Activated naive CD8-positive, alpha-beta T cell treated with anti-CD3 and anti-CD28 coated beads for 36 hours (primary cell): ENCODE results near the gene SPCS1. TPM values are rescaled to one million over a fixed set of nuclear protein-coding genes. Genes with fewer than 3 reads are reported as not detected.
"Not testable (repeated sequence)": the region's sequence is repeated elsewhere in the genome, so short reads cannot be mapped to it uniquely, and the experiment has no call there.

Experiments used
- DNase-seq: peaks from one replicate; pipeline ENCODE4 v3.0.0; 2021
- H3K27ac Mint-ChIP-seq: one replicate; pipeline ENCODE4 v1.8.0; 2022; ENCODE audit warnings: mild to moderate bottlenecking, moderate library complexity, mixed read lengths
- H3K27me3 Mint-ChIP-seq: one replicate; pipeline ENCODE4 v1.8.0; 2022; ENCODE audit warnings: mild to moderate bottlenecking, mixed read lengths
- H3K36me3 Mint-ChIP-seq: one replicate; pipeline ENCODE4 v1.8.0; 2021; ENCODE audit warnings: mild to moderate bottlenecking, mixed read lengths
- H3K4me1 Mint-ChIP-seq: one replicate; pipeline ENCODE4 v1.8.0; 2021; ENCODE audit warnings: mixed read lengths
- H3K4me3 Mint-ChIP-seq: one replicate; pipeline ENCODE4 v1.8.0; 2022; ENCODE audit warnings: mild to moderate bottlenecking, moderate library complexity, mixed read lengths
- H3K9me3 Mint-ChIP-seq: one replicate; pipeline ENCODE4 v1.8.0; 2022; ENCODE audit warnings: mixed read lengths
- total RNA-seq, 2 experiments: library from RNA; stranded (reverse); gene quantifications; one replicate each; pipeline ENCODE4 v1.2.3, GENCODE V29; 2021

SPCS1 gene
- total RNA-seq = 100 to 1,000 TPM; 129 to 137 TPM

DNA sequence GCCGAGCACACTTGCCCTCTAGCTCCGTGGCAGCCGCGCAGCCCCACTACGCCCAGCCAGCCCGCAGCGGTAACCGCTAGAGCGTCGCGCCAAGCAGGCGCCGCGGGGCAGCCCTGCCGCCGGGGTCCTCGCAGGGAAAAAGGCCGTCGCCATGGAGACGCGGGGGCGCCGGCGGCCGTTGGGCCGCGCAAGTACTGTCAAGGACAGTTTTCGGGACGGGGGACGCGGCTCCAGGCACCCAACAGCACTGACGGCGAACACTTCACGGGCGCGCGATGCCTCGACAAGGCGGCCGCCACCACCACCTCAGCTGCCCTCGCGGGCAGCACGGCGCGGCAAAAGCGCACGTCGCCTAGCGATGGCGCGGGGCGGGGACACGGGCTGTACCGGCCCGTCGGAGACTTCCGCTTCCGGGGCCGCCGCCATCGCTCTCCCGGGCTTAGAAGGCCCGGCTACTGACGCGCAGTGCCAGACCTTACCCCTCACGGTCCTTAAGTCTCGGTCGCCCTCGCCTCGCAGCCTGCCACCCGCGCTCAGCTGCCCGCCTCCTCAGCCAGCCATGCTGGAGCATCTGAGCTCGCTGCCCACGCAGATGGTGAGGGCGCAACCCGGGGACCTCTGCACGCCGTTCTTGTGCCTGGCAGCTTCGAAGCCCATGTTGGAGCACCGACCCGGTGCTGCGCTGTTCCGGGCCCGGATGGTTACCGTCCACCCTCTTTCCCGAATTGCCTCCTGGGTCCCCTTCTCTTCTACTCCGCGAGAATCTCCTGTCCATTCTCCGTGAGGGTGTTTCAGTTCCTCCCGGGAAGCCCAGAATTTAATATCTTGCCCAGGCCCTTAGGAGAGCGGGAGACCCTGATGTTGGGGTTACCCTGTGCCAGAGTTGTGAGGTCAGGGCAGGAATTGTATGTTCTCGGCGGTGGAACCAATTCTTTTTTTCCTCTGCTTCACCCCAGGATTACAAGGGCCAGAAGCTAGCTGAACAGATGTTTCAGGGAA is at the start of gene SPCS1, which contains the start of gene GLT8D1:
Gene SPCS1 (plus strand): TSS at position 419 of the 999 bp plus-strand sequence. CDS start 141 bp downstream, at position 560.
Gene GLT8D1 (minus strand): TSS at position 104 of the 999 bp plus-strand sequence. CDS start 5,331 bp downstream, outside the sequence.
- peak within 1 kb of the TSS; percentile 92 for H3K27ac Mint-ChIP-seq
- H3K9me3 Mint-ChIP-seq = no peaks in the 10 kb centered on the region
- H3K36me3 Mint-ChIP-seq = peaks cover 26% of the 10 kb centered on the region
- H3K4me1 Mint-ChIP-seq = peaks cover 27% of the 10 kb centered on the region
- H3K27me3 Mint-ChIP-seq = no peaks in the 10 kb centered on the region
- peak within 1 kb of the TSS; percentile 98 for H3K4me3 Mint-ChIP-seq
- DNase-seq = peak; percentile 91

DNA sequence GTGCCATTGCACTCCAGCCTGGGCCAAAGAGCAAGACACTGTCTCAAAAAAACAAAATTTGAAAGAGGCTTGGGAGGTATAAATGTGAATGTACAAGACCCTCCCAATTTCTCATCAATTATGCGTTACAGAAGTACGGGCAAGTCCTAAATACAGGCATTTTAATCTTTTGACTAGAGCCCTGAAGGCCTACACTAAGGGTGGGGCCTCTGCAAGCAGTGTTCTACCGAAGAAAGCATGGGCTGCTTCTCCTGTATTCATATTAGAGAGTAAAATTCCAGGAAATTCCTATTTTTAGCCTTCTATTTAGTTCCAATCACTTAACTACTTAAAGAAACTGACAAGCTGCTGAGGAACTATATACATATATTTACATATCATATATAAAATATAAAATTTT is 45.9 kb upstream of the SPCS1 start:
- H3K4me3 Mint-ChIP-seq = no peak overlapping the region
- no peak for DNase-seq
- no peaks in the 10 kb centered on the region for H3K27me3 Mint-ChIP-seq
- peaks cover 23% of the 10 kb centered on the region for H3K36me3 Mint-ChIP-seq
- no peak overlapping the region for H3K27ac Mint-ChIP-seq
- no peaks in the 10 kb centered on the region for H3K9me3 Mint-ChIP-seq
- peaks cover 3% of the 10 kb centered on the region for H3K4me1 Mint-ChIP-seq

DNA sequence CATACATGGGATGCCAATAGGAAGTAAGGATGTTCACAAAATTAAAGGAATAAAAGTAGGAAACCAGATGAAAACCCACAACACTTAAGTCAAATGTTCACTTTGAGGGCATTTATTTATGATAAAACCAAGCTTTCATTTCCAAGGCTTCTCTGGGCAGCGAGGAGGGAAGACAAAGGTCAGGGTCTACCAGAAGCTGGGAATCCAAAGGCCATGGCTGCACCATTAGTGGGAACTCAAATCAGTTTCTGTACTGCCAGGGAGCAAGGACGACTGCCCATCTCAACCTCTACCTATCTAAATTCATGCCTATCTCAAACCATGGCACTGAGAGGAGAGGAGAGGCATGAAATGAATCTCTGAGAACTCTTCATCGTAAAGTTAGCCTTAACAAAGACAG is 42.8 kb upstream of the SPCS1 start:
- H3K4me3 Mint-ChIP-seq = no peak overlapping the region
- H3K4me1 Mint-ChIP-seq = no peaks in the 10 kb centered on the region
- H3K36me3 Mint-ChIP-seq = peaks cover 20% of the 10 kb centered on the region
- no peak for DNase-seq
- H3K27ac Mint-ChIP-seq = no peak overlapping the region
- no peaks in the 10 kb centered on the region for H3K27me3 Mint-ChIP-seq
- H3K9me3 Mint-ChIP-seq = no peaks in the 10 kb centered on the region

DNA sequence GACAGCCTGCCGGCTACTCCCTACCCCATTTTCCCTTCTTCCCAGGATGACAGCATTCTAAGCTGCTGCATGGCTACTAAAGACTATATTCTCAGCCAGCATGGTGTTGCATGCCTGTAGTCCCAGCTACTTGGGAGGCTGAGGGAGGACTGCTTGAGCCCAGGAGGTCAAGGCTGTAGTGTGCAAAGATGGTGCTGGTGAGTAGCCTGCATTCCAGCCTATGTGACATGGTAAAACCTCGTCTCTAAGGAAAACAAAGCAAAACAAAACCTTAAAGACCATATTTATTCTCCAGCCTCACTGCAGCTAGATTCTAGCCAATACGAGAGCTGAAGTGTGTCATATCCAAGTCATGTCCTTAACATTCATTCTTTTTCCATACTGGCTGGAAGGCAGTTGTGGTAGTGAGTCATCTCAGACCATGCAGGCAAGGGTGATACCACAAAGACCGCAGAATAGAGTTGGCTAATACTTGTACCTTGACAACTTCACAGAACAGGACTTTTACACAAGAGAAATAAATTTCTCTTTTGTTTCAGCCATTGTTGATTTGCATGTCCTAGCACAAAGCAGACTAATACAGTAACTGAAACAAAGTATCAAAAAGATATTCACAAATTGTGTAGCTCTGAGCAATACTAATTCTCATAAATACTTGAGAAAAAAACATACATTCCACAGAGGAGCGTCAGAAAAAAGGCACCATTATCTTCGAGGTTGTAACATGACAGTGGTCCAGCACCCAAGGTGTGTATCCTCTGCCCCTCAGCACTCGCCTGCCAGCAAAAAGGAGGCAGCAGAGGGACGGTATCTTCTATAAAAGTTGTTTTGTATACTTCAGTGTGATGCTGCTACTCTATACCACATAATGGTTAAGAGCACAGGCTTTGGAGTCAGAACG is 35.0 kb upstream of the SPCS1 start:
- peak overlapping the region; percentile 91 for H3K27ac Mint-ChIP-seq
- no peaks in the 10 kb centered on the region for H3K27me3 Mint-ChIP-seq
- H3K4me3 Mint-ChIP-seq = peak overlapping the region; percentile 37
- H3K9me3 Mint-ChIP-seq = no peaks in the 10 kb centered on the region
- H3K36me3 Mint-ChIP-seq = peaks cover 25% of the 10 kb centered on the region
- peak; percentile 53 for DNase-seq
- peaks cover 26% of the 10 kb centered on the region for H3K4me1 Mint-ChIP-seq

DNA sequence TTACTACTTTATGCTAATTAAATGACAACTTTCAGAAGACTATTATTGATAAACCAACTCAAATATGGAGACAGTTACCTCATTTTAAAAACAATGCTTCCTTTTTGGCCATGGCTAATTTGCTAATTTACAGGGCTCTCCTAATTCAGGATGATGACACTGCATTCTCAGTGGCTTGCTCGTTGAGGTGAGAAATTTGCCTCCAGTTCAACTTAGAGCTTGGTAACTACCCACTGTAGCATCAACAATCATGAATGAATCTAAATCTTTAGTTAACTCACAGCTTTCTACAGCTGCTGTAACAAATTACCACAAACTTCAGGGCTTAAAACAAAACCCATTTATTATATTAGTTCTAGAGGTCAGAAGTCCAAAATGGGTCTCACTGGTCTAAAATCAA is 34.2 kb upstream of the SPCS1 start:
- no peak for DNase-seq
- Mint-ChIP-seq H3K36me3 (peaks cover 29% of the 10 kb centered on the region), H3K4me1 (peaks cover 26% of the 10 kb centered on the region), H3K9me3 (no peaks in the 10 kb centered on the region), H3K27me3 (no peaks in the 10 kb centered on the region), H3K4me3 (no peak overlapping the region), H3K27ac (peak overlapping the region; percentile 91)

DNA sequence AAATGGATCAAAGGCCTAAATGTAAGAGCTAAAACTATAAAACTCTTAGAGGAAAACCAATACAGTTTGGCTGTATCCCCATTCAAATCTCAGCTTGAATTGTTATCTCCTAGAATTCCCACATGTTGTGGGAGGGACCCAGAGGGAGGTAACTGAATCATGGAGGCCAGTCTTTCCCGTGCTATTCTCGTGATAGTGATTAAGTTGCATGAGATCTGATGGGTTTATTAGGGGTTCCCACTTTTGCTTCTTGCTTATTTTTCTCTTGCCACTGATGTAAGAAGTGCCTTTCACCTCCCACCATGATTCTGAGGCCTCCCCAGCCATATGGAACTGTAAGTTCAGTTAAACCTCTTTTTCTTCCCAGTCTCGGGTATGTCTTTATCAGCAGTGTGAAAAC is 29.7 kb upstream of the SPCS1 start:
- not testable (repeated sequence) for H3K4me3 Mint-ChIP-seq, H3K27ac Mint-ChIP-seq, H3K27me3 Mint-ChIP-seq, DNase-seq, H3K9me3 Mint-ChIP-seq
- peaks cover 22% of the 10 kb centered on the region for H3K4me1 Mint-ChIP-seq
- H3K36me3 Mint-ChIP-seq = peaks cover 27% of the 10 kb centered on the region

DNA sequence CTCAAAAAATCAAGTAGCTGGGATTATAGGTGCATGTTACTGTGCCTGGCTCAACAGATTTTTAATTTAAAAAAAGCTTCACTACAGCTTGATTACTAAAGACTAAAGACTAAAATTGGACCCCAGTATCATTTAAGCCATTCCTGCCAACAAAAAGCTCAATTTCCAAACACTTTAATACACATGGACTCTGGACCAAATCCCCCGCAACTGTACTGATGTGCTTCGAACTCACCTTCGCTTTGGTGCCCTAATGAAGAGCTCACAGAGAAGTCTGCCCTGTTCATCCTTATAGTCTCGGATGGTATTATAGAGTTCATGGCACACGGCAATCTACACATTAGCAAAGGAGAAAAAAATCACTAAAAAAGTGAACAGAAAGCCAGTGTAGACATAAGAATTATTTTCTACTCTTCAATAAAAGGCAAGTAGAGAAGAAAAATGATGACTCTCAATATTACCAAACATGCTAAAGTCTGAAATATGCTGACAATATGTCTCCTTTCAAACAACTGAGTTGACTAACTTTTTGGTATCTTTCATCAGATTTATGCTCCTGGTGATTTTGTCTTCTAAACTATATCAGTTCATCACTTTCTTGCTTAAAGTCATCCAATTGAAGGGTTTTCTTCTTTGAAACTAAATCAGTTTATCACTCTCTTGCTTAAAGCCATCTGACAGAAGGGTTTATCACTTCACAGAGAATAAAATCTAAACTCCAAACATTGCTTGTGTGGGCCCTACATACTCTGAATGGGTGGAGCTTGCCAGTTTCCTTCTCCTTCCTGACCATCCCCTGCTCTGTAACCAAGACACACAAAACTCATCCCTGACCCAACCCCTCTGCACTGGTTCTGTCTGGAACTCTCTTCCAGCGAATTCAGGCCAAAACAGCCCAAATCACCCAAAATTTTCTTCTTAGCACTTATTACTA is 27.4 kb upstream of the SPCS1 start:
- Mint-ChIP-seq H3K36me3 (peaks cover 23% of the 10 kb centered on the region), H3K4me3 (no peak overlapping the region), H3K9me3 (no peaks in the 10 kb centered on the region), H3K4me1 (peaks cover 29% of the 10 kb centered on the region), H3K27me3 (no peaks in the 10 kb centered on the region), H3K27ac (peak overlapping the region; percentile 28)
- DNase-seq = no peak

DNA sequence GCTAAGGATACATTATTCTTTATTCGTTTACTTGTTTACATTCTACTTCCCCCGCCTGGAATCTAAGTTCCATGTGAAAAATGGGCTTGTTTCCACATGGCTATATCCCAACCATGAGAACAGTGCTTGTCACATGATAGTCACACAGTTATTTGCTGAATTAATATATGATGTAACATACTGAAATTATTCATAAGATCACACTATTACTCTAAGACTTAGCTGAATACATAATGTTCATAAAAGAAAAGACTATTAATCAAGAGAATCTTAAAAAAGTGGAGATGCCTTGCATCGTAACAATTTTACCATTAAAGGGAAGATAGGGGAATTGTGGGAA is 26.7 kb upstream of the SPCS1 start:
- Mint-ChIP-seq H3K36me3 (peaks cover 24% of the 10 kb centered on the region), H3K4me1 (peaks cover 36% of the 10 kb centered on the region), H3K9me3 (no peaks in the 10 kb centered on the region), H3K4me3 (no peak overlapping the region), H3K27me3 (no peaks in the 10 kb centered on the region), H3K27ac (peak overlapping the region; percentile 28)
- DNase-seq = no peak

DNA sequence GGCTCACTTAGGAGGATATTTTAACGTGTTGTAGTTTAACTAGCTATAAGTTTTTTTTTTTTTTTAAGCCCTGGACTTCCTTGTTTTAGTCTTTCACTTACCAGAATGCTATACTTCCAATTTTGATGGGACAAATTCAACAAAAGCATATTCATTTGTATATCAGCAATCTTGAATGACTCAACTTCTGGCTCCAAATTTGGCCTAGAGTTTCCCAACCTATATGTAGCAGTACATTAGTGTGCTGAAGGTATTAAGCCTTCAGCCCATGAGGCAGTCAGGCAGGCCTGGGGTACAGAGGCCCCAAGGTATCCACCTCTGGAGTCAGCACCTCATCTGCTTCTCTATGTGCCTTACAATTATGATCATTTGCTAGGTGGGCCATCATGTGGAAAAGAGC is 26.1 kb upstream of the SPCS1 start:
- Mint-ChIP-seq H3K4me1 (peaks cover 41% of the 10 kb centered on the region), H3K27ac (peak overlapping the region; percentile 44), H3K4me3 (no peak overlapping the region), H3K27me3 (no peaks in the 10 kb centered on the region), H3K9me3 (no peaks in the 10 kb centered on the region), H3K36me3 (peaks cover 30% of the 10 kb centered on the region)
- no peak for DNase-seq

DNA sequence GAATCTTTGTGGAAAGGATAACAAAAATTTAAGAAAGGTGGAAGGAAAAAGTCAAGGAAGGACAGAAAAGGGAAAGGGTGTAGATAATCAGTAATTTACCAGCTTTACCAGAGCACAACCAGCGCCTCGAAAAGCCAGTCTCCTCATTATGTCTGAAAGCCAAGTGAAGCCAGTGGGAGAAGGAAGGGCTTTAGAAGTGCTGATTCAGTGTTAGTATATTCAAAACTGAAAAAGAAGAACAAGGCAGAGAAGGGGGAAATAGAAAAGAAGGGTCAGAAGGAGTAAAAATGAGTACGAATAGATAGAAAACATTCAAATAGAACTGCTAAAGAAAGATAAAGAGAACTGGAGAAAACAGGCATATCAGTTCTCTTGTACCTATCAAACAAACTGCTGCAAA is 24.3 kb upstream of the SPCS1 start:
- no peak overlapping the region for H3K4me3 Mint-ChIP-seq
- H3K4me1 Mint-ChIP-seq = peaks cover 41% of the 10 kb centered on the region
- no peaks in the 10 kb centered on the region for H3K27me3 Mint-ChIP-seq
- H3K27ac Mint-ChIP-seq = peak overlapping the region; percentile 11
- DNase-seq = no peak
- H3K36me3 Mint-ChIP-seq = peaks cover 35% of the 10 kb centered on the region
- H3K9me3 Mint-ChIP-seq = no peaks in the 10 kb centered on the region

DNA sequence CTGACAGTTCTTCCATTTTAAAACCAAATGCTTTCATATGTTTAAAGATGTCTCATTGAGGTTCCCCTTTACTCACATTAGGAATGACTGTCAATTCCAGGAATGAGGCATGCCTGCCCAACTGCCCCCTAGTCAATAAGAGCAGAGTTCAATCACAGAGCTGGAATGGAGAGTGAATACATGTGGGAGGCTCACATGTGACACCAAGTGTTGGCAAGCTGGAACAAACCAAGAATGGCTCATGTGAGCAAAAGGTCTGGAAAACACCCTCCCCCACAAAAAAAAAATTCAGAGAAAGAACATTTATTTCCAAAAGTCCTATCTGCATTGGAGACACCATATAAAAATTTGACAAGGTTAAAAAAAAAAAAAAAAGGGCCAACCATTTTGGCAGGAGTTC is 23.9 kb upstream of the SPCS1 start:
- Mint-ChIP-seq H3K27ac (peak overlapping the region; percentile 11), H3K36me3 (peaks cover 36% of the 10 kb centered on the region), H3K4me1 (peaks cover 42% of the 10 kb centered on the region), H3K27me3 (no peaks in the 10 kb centered on the region), H3K9me3 (no peaks in the 10 kb centered on the region), H3K4me3 (no peak overlapping the region)
- peak; percentile 18 for DNase-seq

DNA sequence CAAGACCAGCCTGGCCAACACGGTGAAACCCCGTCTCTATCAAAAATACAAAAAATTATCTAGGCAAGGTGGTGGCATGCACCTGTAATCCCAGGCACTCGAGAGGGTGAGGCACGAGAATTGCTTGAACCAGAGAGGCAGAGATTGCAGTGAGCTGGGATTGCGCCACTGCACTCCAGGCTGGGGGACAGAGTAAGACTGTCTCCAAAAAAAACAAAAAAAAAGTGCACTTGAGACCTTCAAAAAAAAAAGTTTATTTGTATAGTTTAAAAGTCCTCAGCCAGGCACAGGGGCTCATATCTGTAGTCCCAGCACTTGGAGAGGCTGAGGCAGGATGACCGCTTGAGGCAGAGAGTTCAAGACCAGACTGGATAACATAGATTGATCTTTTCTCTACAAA is 22.3 kb upstream of the SPCS1 start:
- peaks cover 44% of the 10 kb centered on the region for H3K36me3 Mint-ChIP-seq
- peak overlapping the region; percentile 47 for H3K4me3 Mint-ChIP-seq
- peaks cover 58% of the 10 kb centered on the region for H3K4me1 Mint-ChIP-seq
- no peaks in the 10 kb centered on the region for H3K27me3 Mint-ChIP-seq
- no peaks in the 10 kb centered on the region for H3K9me3 Mint-ChIP-seq
- H3K27ac Mint-ChIP-seq = peak overlapping the region; percentile 39
- no peak for DNase-seq

DNA sequence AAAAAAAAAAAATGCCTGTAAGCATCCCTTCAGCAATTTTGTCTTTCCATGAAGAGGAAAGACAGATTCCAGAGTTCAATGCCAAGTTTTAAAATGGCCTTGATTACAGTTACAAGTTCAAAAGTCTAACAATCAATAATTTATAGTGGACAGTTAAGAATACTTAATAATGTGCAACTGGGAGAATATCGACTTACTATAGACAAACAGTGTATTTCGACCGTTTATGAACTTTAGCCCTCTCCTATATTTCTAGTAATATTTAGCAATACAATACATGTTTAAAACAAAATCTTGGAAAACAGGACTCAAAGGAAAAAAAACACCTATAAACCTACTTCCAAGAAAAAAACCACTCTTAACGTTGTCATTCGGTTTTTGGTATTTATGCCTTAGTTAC is 21.7 kb upstream of the SPCS1 start:
- no peaks in the 10 kb centered on the region for H3K9me3 Mint-ChIP-seq
- peaks cover 62% of the 10 kb centered on the region for H3K4me1 Mint-ChIP-seq
- peak overlapping the region; percentile 94 for H3K4me3 Mint-ChIP-seq
- no peak for DNase-seq
- peaks cover 48% of the 10 kb centered on the region for H3K36me3 Mint-ChIP-seq
- H3K27ac Mint-ChIP-seq = peak overlapping the region; percentile 95
- H3K27me3 Mint-ChIP-seq = no peaks in the 10 kb centered on the region

DNA sequence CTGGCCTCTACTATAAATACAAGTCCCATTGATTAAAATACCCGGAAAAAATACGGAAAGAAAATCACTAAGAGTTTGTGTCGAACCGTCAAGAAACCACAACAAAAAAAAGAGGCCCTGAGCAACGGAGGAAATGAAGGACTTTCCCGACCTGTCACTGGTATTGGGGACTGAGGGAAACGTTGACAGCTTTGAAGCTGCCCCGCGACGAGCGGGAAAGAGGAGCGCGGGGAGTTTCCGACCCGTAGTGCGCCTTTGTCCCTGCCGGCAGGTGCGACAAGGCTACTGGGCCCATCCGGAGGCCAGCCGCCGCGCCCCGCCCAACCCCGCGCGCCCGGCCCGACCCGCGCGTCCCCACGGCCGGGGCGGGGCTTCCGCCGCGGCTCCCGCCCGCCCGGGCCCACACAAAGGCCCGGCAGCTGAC is 20.6 kb upstream of the SPCS1 start:
- H3K9me3 Mint-ChIP-seq = no peaks in the 10 kb centered on the region
- H3K27me3 Mint-ChIP-seq = no peaks in the 10 kb centered on the region
- H3K4me3 Mint-ChIP-seq = peak overlapping the region; percentile 94
- DNase-seq = peak; percentile 91
- peaks cover 66% of the 10 kb centered on the region for H3K4me1 Mint-ChIP-seq
- peaks cover 58% of the 10 kb centered on the region for H3K36me3 Mint-ChIP-seq
- peak overlapping the region; percentile 95 for H3K27ac Mint-ChIP-seq
